ENCODE measurements around the gene DPP9. TPM values are rescaled to one million over a fixed set of nuclear protein-coding genes. Genes with fewer than 3 reads are reported as not detected.

DPP9 gene
- total and polyA plus RNA-seq, 2 of the 13 experiments (the other 11 are each of a cell fraction or from before 2014, with no cell fraction given): 8.4 to 25.8 TPM

DNA sequence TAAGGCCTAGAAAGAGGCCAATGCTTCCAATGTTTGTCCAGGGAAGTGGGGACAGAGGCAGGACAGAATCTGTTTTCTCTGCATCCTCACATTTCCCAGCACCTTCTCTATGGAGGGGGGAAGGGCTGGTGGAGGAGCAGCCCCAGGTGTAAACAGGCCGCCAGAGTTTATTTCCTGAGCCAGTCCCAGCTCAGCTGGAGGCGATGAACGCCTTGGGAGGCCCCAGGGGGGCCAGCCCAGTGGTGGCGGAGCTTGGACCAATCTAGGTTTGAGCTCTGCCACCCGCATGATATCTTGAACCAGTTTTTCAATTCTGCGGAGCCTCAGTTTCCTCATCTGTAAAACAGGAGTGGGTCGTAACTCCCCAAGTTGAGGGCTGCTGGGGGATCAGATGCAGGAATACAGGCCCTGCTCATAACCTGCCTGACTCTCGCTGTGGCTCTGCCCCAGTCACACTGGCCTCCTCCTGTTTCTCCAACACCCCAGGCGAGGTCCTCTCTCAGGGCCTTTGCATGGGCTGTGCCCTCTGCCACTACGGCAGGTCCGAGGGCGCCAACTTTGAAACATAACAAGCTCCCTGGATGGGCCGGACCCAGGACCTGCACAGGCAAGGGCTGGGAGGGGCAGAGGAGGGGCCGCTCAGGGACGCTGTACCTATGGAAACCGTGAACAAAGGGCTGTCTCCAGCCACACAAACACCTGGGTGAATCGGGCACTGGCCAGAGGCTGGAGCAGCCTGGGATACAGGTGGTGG is 83.2 kb downstream of the DPP9 start (continued):
- TF ChIP-seq, protein P1, sequence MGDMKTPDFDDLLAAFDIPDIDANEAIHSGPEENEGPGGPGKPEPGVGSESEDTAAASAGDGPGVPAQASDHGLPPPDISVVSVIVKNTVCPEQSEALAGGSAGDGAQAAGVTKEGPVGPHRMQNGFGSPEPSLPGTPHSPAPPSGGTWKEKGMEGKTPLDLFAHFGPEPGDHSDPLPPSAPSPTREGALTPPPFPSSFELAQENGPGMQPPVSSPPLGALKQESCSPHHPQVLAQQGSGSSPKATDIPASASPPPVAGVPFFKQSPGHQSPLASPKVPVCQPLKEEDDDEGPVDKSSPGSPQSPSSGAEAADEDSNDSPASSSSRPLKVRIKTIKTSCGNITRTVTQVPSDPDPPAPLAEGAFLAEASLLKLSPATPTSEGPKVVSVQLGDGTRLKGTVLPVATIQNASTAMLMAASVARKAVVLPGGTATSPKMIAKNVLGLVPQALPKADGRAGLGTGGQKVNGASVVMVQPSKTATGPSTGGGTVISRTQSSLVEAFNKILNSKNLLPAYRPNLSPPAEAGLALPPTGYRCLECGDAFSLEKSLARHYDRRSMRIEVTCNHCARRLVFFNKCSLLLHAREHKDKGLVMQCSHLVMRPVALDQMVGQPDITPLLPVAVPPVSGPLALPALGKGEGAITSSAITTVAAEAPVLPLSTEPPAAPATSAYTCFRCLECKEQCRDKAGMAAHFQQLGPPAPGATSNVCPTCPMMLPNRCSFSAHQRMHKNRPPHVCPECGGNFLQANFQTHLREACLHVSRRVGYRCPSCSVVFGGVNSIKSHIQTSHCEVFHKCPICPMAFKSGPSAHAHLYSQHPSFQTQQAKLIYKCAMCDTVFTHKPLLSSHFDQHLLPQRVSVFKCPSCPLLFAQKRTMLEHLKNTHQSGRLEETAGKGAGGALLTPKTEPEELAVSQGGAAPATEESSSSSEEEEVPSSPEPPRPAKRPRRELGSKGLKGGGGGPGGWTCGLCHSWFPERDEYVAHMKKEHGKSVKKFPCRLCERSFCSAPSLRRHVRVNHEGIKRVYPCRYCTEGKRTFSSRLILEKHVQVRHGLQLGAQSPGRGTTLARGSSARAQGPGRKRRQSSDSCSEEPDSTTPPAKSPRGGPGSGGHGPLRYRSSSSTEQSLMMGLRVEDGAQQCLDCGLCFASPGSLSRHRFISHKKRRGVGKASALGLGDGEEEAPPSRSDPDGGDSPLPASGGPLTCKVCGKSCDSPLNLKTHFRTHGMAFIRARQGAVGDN (CRISPR knock-in tag; IDR thresholded peaks at IDR 0.05): peak; percentile 9; the same call in 1 of the 2 replicates
- TF ChIP-seq, protein P2, sequence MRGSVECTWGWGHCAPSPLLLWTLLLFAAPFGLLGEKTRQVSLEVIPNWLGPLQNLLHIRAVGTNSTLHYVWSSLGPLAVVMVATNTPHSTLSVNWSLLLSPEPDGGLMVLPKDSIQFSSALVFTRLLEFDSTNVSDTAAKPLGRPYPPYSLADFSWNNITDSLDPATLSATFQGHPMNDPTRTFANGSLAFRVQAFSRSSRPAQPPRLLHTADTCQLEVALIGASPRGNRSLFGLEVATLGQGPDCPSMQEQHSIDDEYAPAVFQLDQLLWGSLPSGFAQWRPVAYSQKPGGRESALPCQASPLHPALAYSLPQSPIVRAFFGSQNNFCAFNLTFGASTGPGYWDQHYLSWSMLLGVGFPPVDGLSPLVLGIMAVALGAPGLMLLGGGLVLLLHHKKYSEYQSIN (CRISPR knock-in tag; IDR thresholded peaks at IDR 0.05; ENCODE audit: borderline replicate concordance): no peak
- TF ChIP-seq NONO (IDR thresholded peaks at IDR 0.05) (no peak), NONO (CRISPR knock-in tag; conservative IDR thresholded peaks at IDR 0.05) (no peak), RAD21 (CRISPR knock-in tag; IDR thresholded peaks at IDR 0.05) (no peak), YEATS4 (CRISPR knock-in tag; IDR thresholded peaks at IDR 0.05; ENCODE audit: borderline replicate concordance) (no peak; the same call in 1 of the 2 replicates), GPN1 (CRISPR knock-in tag; IDR thresholded peaks at IDR 0.05; ENCODE audit: borderline replicate concordance) (no peak), TGIF2 (CRISPR knock-in tag; IDR thresholded peaks at IDR 0.05) (peak; percentile 22; the same call in 1 of the 2 replicates), ZNF615 (CRISPR knock-in tag; IDR thresholded peaks at IDR 0.05; ENCODE audit: borderline replicate concordance) (no peak), HNRNPL (IDR thresholded peaks at IDR 0.05; ENCODE audit: low read depth, low read length) (0 out of 2 replicates have a peak, but pooled peaks have one; percentile 26), NPAS2 (CRISPR knock-in tag; IDR thresholded peaks at IDR 0.05; ENCODE audit: borderline replicate concordance) (no peak), SATB2 (CRISPR knock-in tag; IDR thresholded peaks at IDR 0.05) (no peak), ERF (CRISPR knock-in tag; IDR thresholded peaks at IDR 0.05) (no peak), REPIN1 (CRISPR knock-in tag; IDR thresholded peaks at IDR 0.05; ENCODE audit: borderline replicate concordance, low read depth) (0 out of 2 replicates have a peak, but pooled peaks have one; percentile 52), MED1 (CRISPR knock-in tag; IDR thresholded peaks at IDR 0.05) (no peak), TSC22D2 (CRISPR knock-in tag; IDR thresholded peaks at IDR 0.05; ENCODE audit: borderline replicate concordance) (no peak)
- TF ChIP-seq, protein P3, sequence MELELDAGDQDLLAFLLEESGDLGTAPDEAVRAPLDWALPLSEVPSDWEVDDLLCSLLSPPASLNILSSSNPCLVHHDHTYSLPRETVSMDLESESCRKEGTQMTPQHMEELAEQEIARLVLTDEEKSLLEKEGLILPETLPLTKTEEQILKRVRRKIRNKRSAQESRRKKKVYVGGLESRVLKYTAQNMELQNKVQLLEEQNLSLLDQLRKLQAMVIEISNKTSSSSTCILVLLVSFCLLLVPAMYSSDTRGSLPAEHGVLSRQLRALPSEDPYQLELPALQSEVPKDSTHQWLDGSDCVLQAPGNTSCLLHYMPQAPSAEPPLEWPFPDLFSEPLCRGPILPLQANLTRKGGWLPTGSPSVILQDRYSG (CRISPR knock-in tag; IDR thresholded peaks at IDR 0.05): no peak
- TF ChIP-seq, protein P4, sequence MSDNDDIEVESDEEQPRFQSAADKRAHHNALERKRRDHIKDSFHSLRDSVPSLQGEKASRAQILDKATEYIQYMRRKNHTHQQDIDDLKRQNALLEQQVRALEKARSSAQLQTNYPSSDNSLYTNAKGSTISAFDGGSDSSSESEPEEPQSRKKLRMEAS (IDR thresholded peaks at IDR 0.05): 0 out of 2 replicates have a peak, but pooled peaks have one; percentile 21
- TF ChIP-seq, protein P5, sequence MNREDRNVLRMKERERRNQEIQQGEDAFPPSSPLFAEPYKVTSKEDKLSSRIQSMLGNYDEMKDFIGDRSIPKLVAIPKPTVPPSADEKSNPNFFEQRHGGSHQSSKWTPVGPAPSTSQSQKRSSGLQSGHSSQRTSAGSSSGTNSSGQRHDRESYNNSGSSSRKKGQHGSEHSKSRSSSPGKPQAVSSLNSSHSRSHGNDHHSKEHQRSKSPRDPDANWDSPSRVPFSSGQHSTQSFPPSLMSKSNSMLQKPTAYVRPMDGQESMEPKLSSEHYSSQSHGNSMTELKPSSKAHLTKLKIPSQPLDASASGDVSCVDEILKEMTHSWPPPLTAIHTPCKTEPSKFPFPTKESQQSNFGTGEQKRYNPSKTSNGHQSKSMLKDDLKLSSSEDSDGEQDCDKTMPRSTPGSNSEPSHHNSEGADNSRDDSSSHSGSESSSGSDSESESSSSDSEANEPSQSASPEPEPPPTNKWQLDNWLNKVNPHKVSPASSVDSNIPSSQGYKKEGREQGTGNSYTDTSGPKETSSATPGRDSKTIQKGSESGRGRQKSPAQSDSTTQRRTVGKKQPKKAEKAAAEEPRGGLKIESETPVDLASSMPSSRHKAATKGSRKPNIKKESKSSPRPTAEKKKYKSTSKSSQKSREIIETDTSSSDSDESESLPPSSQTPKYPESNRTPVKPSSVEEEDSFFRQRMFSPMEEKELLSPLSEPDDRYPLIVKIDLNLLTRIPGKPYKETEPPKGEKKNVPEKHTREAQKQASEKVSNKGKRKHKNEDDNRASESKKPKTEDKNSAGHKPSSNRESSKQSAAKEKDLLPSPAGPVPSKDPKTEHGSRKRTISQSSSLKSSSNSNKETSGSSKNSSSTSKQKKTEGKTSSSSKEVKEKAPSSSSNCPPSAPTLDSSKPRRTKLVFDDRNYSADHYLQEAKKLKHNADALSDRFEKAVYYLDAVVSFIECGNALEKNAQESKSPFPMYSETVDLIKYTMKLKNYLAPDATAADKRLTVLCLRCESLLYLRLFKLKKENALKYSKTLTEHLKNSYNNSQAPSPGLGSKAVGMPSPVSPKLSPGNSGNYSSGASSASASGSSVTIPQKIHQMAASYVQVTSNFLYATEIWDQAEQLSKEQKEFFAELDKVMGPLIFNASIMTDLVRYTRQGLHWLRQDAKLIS (CRISPR knock-in tag; IDR thresholded peaks at IDR 0.05): no peak
